IPS-NIHi11 (cell line): Measurements from ENCODE around the gene SLC52A3.
A peak's percentile ranks its signal among the peaks of the same experiment; 100 is the strongest.
"Not testable (repeated sequence)": the region's sequence is repeated elsewhere in the genome, so short reads cannot be mapped to it uniquely, and the experiment has no call there.

Experiments used
- DNase-seq: peaks from one replicate; pipeline ENCODE4 v3.0.0; 2012; ENCODE audit warnings: mixed read lengths, low spot score

SLC52A3 gene

GRCh38 chr20:768426-768978 is at the start of gene SLC52A3:
TSS of gene SLC52A3 (minus strand) at chr20:768500. CDS start at chr20:765774, 2,726 bp downstream.
- DNase-seq, result peak; percentile 81

DNA sequence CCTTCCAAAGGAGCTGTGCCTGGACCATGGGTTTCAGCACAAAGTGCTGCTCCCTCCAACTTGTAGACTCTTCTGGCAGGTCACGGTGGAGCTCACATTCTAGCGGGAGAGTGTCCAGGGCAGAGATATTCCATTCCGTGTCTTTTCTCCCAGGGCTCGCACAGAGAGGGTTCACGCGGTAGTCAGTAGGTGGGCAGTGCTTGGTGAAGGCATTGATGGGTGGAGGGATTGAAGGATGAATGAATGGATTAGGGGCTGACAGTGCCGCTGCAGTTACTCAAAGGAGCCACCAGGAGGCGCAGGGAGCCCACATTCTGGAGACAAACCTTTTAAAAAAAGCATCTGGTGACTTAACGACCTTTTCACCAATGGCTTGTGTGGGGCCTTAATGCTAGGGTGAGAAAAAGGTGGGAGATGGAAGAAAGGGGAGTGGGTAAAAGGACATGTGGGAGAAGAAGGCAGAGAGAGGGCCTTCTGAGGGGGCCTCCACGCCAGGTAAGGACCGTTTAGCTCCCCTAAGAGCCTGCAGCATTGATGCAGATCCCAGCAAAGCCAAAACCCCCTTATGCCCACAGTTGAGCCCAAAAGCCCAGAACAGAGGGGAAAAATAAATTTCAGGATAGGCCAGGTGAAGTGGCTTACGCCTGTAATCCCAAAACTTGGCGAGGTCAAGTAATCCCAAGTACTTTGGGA is 47.8 kb upstream of the SLC52A3 start:
- peak; percentile 83 for DNase-seq

DNA sequence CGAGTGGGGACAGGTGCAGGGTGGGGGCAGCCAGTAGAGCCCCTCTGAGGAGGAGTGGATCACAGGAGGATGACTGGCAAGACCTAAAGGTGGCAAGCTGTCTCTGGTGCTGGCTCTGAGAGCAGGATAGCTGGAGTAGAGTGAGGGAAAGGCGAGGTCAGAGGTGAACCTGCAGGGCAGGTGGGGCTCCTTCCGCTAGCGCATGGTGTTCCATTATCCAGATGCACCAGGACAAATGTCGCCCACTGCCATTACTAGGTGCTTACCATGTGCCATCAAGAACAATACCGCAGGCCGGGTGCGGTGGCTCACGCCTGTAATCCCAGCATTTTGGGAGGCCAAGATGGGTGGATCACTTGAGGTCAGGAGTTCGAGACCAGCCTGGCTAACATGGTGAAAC is 46.9 kb upstream of the SLC52A3 start:
- DNase-seq, result no peak

- DNase-seq, result no peak
Observed at GRCh38 chr20:813390-813789, 45.1 kb upstream of the SLC52A3 start.

- not testable (repeated sequence) for DNase-seq
Observed at GRCh38 chr20:812435-812814, 44.1 kb upstream of the SLC52A3 start.

DNA sequence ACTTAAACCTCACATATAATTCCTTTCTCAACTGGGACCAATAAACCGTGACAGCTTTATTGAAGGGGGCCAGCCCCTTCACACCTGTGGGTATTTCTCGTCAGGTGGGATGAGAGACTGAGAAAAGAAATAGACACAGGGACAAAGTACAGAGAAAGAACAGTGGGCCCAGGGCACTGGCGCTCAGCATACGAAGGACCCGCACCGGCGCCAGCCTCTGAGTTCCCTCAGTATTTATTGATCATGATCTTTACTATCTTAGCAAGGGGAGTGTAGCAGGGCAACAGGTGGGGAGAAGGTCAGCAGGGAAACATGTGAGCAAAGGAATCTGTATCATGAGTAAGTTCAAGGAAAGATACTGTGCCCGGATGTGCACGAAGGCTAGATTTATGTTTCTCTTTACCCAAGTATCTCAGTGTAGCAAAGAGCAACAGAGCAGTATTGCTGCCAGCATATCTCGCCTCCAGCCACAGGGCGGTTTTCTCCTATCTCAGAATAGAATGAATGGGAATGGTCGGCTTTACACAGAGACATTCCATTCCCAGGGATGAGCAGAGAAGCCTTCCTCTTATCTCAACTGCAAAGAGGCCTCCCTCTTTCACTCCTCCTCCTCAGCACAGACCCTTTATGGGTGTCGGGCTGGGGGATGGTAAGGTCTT is 43.6 kb upstream of the SLC52A3 start:
- DNase-seq, result not testable (repeated sequence)

DNA sequence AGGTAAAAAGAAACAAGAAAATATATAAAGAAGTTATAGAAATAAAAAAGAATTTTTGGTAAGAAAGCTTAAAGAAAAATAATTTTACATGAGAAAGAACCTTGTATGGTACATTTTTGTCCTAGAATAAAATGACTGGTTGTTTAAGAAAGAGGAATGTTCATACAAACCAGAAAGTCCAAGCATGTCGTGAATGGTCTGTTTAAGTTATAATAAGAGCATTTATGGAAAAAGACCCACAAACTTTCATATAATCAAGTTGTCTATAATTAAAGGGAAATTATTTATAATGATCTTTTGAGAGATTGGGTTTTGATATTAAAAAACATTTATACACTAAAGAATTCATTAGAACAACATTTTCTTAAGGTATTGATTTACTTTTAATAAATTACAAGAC is 37.4 kb upstream of the SLC52A3 start:
- no peak for DNase-seq

DNA sequence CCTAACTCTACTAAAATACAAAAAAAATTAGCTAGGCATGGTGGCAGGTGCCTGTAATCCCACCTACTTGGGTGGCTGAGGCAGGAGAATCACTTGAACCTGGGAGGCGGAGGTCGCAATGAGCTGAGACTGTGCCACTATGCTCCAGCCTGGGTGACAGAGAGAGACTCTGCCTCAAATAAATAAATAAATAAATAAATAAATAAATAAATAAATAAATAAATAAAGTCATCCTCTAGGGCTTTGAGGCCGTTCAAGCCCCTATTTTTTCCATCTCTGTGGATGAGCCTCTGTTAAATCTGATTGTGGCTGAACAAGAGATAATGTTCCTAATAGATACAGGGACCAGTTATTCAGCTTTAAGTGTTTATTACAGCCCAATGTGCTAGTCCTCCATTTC is 33.4 kb upstream of the SLC52A3 start:
- DNase-seq, result no peak

DNA sequence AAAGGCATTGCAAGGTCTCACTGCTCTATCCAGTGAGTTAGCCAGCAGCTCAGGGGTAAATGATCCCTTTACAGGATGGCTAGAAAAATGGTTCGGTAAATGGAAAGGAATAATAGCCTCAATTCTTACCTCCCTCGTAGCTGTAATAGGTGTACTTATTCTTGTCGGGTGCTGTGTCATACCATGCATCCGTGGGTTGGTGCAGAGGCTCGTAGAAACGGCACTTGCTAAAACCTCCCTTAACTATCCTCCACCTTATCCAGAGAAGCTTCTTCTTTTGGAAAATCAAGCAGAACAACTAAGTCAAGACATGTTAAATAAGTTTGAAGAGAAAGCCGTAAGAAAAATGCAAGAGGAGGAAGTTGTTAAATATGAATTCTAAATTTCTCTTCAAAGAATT is 31.7 kb upstream of the SLC52A3 start:
- not testable (repeated sequence) for DNase-seq

GRCh38 chr20:798746-799145 is 30.4 kb upstream of the SLC52A3 start:
- DNase-seq, result not testable (repeated sequence)

DNA sequence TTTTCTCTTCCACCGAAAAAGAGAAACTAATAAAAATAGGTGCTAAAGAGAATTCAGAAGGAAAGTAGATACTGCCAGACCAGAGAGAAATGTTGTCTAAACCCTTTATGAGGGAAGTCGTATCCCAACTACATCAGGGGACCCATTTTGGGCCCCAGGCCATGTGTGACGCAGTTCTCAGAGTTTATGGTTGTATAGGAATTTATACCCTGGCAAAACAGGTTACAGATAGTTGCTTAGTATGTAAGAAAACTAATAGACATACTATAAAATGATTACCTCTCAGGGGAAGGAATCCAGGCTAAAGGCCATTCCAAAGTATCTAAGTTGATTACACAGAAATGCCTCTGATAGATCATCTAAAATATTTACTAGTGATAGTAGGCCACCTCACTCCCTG is 28.6 kb upstream of the SLC52A3 start:
- DNase-seq, result no peak

GRCh38 chr20:792248-792647 is 23.9 kb upstream of the SLC52A3 start:
- no peak for DNase-seq

GRCh38 chr20:791056-791455 is 22.8 kb upstream of the SLC52A3 start:
- no peak for DNase-seq

GRCh38 chr20:787825-788224 is 19.5 kb upstream of the SLC52A3 start:
- no peak for DNase-seq

- no peak for DNase-seq
Observed at GRCh38 chr20:779771-780170, 11.5 kb upstream of the SLC52A3 start.

DNA sequence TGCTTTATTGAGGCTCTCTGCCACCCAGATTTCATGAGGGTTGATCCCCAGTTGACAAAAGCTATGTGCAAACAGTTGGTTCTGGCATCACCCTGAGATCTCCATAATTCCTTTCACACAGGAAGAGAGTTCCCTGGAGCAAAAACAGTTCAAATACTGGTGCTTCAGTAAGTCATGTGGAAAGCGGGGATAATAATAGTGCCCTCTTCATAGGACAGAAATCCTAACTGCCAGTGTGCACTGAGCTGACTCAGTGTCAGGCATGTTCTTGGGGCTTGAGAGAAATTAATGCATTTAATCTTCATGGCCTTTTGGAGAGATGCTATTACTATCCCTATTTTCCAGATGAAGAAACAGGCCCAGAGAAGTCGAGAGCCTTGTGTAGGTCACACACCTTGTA is 7.9 kb upstream of the SLC52A3 start:
- no peak for DNase-seq

DNA sequence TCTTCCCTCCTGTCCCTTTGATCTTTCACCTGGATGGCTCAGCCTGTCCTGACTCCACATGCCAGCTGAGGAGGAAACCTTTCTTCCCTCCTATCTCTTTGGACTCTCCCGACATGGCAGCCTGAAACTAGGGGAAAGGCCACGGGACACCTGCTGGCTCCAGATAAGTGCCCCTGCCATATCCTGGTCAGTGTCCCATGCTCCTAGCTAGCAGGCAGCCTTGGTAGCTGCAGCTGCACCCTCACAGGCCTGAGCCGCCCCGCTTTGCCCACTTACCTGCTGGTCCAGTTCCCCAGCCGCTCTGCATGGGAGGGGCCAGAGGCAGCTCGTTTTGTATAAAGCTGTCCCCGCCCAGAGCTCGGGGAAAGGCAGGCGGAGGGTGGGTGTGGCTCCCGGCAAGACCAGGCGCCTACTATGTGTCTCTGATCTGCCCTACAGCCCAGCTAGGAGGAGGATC is 7.4 kb upstream of the SLC52A3 start:
- peak; percentile 77 for DNase-seq

- DNase-seq, result no peak
Observed at GRCh38 chr20:774660-775057, 6.4 kb upstream of the SLC52A3 start.

DNA sequence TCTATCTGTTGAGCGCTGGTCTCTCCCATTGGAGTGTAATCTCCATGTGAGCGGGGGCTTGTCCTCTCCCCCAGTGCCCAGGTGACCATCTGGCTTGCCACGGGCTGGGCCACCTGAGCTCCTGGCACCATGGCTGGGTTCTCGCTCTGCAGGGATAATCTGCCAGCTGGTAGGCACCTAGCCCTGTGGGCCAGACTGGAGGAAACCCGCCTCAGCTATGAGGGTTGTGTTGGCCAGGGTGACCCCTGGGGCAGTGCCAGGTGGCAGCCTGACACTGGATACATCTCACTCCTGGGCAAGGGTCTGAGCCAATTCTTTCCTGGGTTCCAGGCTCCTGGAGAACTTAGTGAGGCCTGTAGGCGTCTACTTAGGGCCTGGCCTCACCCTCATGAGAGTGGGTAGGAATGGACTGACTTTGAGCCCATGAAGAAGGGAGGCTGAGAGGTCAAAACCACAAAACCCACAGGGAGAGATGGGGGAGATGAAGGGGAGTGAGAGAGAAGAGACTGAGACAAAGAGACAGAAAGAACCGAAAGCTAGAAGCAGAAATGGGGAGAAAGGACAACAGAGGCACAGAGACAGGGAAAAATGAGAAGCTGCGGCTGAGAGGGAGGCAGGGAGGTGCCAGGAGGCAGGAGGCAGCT is 5.8 kb upstream of the SLC52A3 start:
- no peak for DNase-seq

DNA sequence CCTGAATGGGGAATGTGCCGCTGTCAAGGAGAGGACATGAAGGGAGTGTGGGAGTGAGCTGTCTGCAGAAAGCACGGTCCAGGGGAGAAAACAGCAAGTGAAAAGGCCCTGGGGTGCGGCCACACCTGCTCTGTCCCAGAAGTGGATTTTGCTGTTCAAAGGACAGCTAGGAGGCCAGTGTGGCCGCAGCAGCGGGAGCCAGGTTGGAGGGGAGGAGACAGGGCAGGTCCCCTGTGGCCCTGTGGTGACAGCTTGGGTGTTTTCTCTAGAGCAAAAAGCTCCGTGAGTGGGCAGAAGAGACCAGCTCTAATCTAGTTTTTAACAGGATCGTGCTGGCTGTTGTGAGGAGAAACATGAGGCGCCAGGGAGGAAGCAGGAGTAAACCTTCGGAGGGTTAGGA is 4.5 kb upstream of the SLC52A3 start:
- DNase-seq, result no peak

- DNase-seq, result no peak
Observed at GRCh38 chr20:771741-772464, 3.6 kb upstream of the SLC52A3 start.

GRCh38 chr20:770691-771090 is 2.4 kb upstream of the SLC52A3 start:
- DNase-seq, result no peak
